Skeletal muscle tissue (tissue), 4 donors: Measurements from ENCODE around the gene KLHL1. TPM values are rescaled to one million over a fixed set of nuclear protein-coding genes. Genes with fewer than 3 reads are reported as not detected.

Source experiments
- H3K27ac ChIP-seq: one replicate; pipeline ENCODE4 v1.7.0; 2013; ENCODE audit warnings: mild to moderate bottlenecking, low read depth, low read length, inconsistent platforms
- H3K27me3 ChIP-seq, 3 donors: one replicate each; pipeline ENCODE4 v1.7.0; 2013; ENCODE audit warnings: low read length in 3 of 3; ENCODE audit not compliant: control insufficient read depth in 3 of 3, insufficient read depth in 3 of 3
- H3K36me3 ChIP-seq, 3 donors: one replicate each; pipeline ENCODE4 v1.7.0; 2013; ENCODE audit warnings: low read length in 3 of 3; ENCODE audit not compliant: control insufficient read depth in 3 of 3, insufficient read depth in 3 of 3
- H3K4me1 ChIP-seq, 3 donors: one replicate each; pipeline ENCODE4 v1.7.0; 2013; ENCODE audit warnings: low read length in 3 of 3, mild to moderate bottlenecking in 3 of 3; ENCODE audit not compliant: control insufficient read depth in 3 of 3, insufficient read depth in 3 of 3
- H3K4me3 ChIP-seq, 3 donors: one replicate each; pipeline ENCODE4 v1.7.0; 2013; ENCODE audit warnings: low read length in 3 of 3
- H3K9ac ChIP-seq, 3 donors: one replicate each; pipeline ENCODE4 v1.7.0; 2013; ENCODE audit warnings: low read length in 3 of 3, mild to moderate bottlenecking in 3 of 3, moderate library complexity in 2 of 3, low read depth in 1 of 3
- H3K9me3 ChIP-seq, 3 donors: one replicate each; pipeline ENCODE4 v1.7.0; 2013; ENCODE audit warnings: low read length in 3 of 3; ENCODE audit not compliant: control insufficient read depth in 3 of 3
- total RNA-seq: library from RNA; depleted of rRNA; stranded (reverse); fragments of >200 nt; gene quantifications from one replicate; pipeline ENCODE4 v1.2.3, GENCODE V29; 2014
- donor health status: Osteomylitis.

The KLHL1 gene
- total RNA-seq, 1 donor from 2014 or later: not detected

DNA sequence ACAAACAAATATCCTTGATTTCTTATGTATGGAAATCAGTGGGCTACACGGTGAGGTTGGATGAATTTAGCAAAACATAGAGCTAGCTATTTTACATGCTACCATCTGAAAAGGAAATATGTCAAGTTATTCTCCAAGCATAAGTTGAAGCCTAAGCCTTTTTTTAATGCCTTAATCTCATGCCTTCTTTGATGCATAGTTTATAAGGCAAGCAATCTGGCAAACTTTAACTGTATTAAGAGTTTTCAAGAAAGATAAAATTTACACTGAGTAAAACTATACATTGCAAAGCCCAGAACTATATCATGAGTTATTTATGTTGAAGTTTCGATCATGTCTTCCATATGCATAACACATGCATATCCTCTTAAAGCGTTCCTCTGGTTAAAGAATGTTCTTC, 85.6 kb downstream of the KLHL1 start:
- Histone ChIP-seq H3K9ac (no peak overlapping the region), H3K27ac (no peak overlapping the region), H3K27me3 (no peaks in the 10 kb centered on the region), H3K36me3 (no peaks in the 10 kb centered on the region), H3K4me1 (no peaks in the 10 kb centered on the region), H3K4me3 (no peak overlapping the region), H3K9me3 (no peaks in the 10 kb centered on the region)

DNA sequence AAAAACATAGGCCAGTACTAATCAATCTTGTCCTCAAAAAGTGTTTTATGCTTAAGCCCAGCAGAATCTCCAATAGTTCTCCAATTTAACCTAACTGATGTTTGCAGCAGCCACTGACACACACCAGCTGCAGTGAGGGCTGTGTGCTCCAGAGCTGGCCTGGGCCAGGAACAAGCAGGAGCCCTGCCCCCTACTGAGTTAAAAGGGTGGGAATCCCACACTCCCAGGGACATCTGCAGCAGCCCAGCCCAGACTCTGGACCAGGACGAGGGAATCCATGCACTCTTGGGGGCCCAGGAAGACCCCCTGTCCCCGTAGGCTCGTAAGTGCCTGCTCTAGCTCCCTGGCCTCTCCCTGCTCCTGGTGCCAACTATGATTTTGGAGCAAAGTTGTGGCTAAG, 92.1 kb downstream of the KLHL1 start:
- H3K4me3 ChIP-seq: no peak overlapping the region
- no peak overlapping the region for H3K9ac ChIP-seq
- no peaks in the 10 kb centered on the region for H3K36me3 ChIP-seq
- H3K27me3 ChIP-seq: no peaks in the 10 kb centered on the region
- H3K4me1 ChIP-seq: no peaks in the 10 kb centered on the region
- no peak overlapping the region for H3K27ac ChIP-seq
- H3K9me3 ChIP-seq: no peaks in the 10 kb centered on the region

DNA sequence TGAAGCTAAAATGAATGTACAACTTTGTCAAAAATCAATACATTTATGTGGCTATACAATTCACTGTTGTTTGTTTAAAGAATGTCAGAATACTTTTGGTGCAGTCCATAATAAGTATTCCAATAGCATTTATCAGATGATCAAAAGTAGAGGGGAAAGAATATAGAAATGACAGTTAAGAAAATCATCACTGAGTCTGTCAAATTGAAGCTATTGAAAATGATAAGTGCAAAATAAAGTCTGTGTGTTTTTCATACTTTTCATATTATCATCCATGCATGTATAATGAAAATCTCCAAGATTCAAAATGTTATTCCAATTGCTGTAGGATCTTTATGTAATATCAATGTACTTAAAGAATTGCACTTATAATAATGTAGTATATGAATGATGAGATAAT, 93.9 kb downstream of the KLHL1 start:
- Histone ChIP-seq H3K4me1 (no peaks in the 10 kb centered on the region), H3K4me3 (no peak overlapping the region), H3K9me3 (no peaks in the 10 kb centered on the region), H3K9ac (no peak overlapping the region), H3K27me3 (no peaks in the 10 kb centered on the region), H3K27ac (no peak overlapping the region), H3K36me3 (no peaks in the 10 kb centered on the region)

DNA sequence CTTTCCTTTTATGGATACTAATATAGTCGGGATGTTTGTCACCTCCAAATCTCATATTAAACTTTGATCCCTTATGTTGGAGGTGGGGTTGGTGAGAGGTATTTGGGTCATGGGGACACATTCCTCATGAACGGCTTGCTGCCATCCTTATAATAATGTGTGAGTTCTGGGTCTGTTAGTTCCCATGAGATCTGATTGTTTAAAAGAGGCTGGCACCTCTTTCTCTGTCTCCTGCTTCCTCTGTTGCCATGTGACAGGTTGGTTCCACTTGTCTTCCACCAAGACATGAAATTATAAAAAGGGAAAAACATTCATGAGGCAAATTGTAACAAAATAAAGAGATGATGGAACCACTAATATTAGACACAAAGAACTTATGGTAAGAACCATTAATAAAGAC, 108.4 kb downstream of the KLHL1 start:
- Histone ChIP-seq H3K4me3 (no peak overlapping the region), H3K4me1 (no peaks in the 10 kb centered on the region), H3K9me3 (no peaks in the 10 kb centered on the region), H3K27ac (no peak overlapping the region), H3K27me3 (no peaks in the 10 kb centered on the region), H3K36me3 (no peaks in the 10 kb centered on the region), H3K9ac (no peak overlapping the region)

DNA sequence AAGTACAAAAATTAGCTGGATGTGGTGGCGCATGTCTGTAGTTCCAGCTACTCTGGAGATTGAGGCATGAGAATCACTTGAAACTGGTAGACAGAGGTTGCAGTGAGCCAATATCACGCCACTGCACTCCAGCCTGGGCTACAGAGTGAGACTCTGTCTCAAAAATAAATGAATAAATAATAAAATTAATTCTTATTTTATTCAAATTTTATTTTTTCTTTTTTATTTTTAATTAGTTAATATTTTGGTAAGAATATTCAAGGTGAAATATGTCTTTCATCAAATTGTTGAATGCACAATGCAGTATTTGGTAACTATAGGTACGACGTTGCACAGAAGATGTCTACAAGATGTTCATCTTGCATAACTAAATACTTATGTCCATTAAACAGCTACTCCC, 111.2 kb downstream of the KLHL1 start:
- Histone ChIP-seq H3K27ac (no peak overlapping the region), H3K4me1 (no peaks in the 10 kb centered on the region), H3K36me3 (no peaks in the 10 kb centered on the region), H3K4me3 (no peak overlapping the region), H3K9ac (no peak overlapping the region), H3K9me3 (no peaks in the 10 kb centered on the region), H3K27me3 (no peaks in the 10 kb centered on the region)

DNA sequence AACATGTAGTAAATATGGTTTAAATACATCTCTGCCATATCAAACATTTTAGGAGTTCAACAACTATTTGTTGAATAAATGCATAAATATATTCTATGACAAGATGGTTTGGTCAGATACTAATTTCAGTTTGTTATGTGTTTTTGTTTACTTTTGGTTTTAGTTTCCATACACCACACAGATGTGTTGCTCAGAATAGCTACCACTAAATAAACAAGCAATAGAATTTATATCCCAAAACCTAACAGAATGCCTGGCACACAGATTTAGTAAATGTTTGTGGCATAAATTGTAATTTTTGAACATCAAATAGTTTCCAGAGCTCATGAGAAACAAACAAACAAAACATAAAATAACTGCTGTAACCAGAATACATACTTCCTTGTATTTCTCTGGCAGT, 127.5 kb downstream of the KLHL1 start:
- Histone ChIP-seq H3K27me3 (no peaks in the 10 kb centered on the region), H3K4me1 (no peaks in the 10 kb centered on the region), H3K9me3 (no peaks in the 10 kb centered on the region), H3K4me3 (no peak overlapping the region), H3K36me3 (no peaks in the 10 kb centered on the region), H3K27ac (no peak overlapping the region), H3K9ac (no peak overlapping the region)

DNA sequence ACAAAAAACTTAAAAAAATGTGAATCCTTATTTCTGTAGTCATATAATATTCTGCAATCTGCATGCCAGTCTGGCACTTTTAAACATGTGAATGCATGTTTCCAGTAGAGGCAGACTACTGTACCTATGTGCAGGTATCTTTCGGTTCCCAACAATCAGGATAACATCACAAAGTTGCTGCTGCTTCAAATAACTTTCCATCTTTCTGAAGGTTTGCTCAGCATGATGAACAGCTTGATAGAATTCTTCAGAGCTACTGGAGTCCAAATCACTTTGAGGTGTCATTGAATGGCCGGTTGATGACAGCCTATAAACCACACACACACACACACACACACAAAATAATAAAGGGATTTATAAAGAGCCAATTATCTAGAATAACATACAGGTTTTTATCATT, 132.8 kb downstream of the KLHL1 start:
- no peak overlapping the region for H3K4me3 ChIP-seq
- H3K27me3 ChIP-seq: no peaks in the 10 kb centered on the region
- no peaks in the 10 kb centered on the region for H3K36me3 ChIP-seq
- H3K27ac ChIP-seq: no peak overlapping the region
- H3K9ac ChIP-seq: no peak overlapping the region
- H3K4me1 ChIP-seq: no peaks in the 10 kb centered on the region
- H3K9me3 ChIP-seq: no peaks in the 10 kb centered on the region

DNA sequence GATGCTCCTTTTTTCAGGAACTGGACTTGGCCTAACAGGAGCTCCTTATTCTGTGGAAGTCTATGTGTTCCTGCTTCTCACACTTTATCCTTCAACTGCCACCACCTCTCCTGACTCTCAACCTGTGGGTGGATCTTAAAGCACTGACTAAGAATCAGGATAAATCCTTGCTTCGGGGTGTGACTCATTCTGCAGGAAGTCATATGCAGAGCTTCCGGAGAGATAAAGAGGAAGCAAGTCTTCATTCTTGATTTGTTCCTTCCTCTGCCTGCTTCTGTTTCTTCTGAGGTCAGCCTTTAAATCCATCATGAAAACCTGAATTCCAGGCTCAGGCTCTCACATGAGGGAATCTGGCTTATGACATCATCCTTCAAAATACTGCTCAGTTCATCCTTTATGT, 137.7 kb downstream of the KLHL1 start:
- Histone ChIP-seq H3K4me1 (no peaks in the 10 kb centered on the region), H3K4me3 (no peak overlapping the region), H3K27ac (no peak overlapping the region), H3K36me3 (no peaks in the 10 kb centered on the region), H3K9me3 (no peaks in the 10 kb centered on the region), H3K9ac (no peak overlapping the region), H3K27me3 (no peaks in the 10 kb centered on the region)

DNA sequence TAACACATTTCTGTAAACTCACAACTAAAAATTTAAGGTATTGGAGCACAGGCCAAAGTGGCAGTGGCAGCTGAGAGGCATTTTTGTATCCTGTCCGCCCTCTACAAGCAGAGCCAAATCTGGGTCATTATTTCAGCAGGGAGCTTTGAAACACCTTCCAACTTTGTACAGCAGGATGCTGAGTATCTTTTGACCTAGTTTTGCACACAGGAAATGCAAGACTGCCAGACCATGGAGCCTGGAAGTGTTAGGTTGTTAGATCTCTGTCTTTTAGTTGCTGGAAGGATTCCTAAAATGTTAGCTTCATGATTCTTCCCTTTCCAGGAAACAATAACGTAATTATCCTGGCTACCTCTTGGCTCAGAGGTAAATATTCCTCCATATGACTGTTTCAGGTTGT, 149.2 kb downstream of the KLHL1 start:
- H3K9me3 ChIP-seq: no peaks in the 10 kb centered on the region
- no peak overlapping the region for H3K4me3 ChIP-seq
- no peaks in the 10 kb centered on the region for H3K4me1 ChIP-seq

DNA sequence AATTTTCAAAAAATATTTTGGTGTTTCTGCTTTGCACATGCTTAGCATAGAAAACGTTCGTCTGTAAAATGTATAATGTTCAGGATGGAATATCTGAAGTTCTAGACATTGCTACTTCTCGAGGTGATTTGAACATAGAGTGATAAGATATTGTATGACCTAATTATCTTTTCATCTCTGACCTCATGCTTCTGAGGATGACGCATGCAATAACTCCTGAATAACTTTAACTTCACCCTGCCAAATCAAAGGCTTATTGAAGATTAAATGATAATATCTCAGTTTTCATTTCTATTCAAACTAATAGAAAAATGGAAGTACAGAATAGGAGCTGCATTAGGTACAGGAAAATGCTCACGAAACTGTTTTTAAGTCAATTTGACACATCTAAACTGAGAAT, 151.4 kb downstream of the KLHL1 start:
- Histone ChIP-seq H3K27me3 (no peaks in the 10 kb centered on the region), H3K9ac (no peak overlapping the region), H3K4me3 (no peak overlapping the region), H3K27ac (no peak overlapping the region), H3K36me3 (no peaks in the 10 kb centered on the region), H3K9me3 (peaks cover 0 to 3% (median 0%) of the 10 kb centered on the region in 3 donors), H3K4me1 (no peaks in the 10 kb centered on the region)

More for the DNA sequence above, 149.2 kb downstream of the KLHL1 start:
- Histone ChIP-seq H3K27me3 (no peaks in the 10 kb centered on the region), H3K27ac (no peak overlapping the region), H3K9ac (no peak overlapping the region), H3K36me3 (no peaks in the 10 kb centered on the region)

DNA sequence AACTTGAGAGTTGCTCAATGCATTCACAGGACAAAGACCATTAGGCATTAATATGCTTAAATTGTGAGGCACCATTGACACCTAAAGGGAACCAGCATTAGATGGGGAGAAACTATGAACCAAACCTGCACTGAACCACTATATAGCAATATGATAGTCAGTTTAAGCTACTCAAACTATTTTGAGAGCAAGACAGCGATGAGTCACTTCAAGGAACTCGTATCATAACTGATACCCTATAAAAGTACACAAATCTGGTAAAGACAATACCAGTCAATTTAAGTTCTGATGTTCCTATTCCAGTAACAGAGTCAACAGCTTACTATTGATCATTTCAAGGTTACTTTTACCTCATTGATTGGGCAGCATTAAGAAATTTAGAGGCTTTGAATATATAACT, 151.9 kb downstream of the KLHL1 start:
- Histone ChIP-seq H3K36me3 (no peaks in the 10 kb centered on the region), H3K27ac (no peak overlapping the region), H3K27me3 (no peaks in the 10 kb centered on the region), H3K9me3 (peaks cover 0 to 3% (median 0%) of the 10 kb centered on the region in 3 donors), H3K4me3 (no peak overlapping the region), H3K4me1 (no peaks in the 10 kb centered on the region), H3K9ac (no peak overlapping the region)
